ENCODE measurements around the gene RANGAP1. TPM values are rescaled to one million over a fixed set of nuclear protein-coding genes. Genes with fewer than 3 reads are reported as not detected.

RANGAP1 gene
- total and polyA plus RNA-seq, 7 experiments from 2014 or later: 22.8 to 122 (median 66.5) TPM

- no peaks in the 10 kb centered on the region for H3K9me3 Mint-ChIP-seq
- peaks cover 3 to 60% (median 11%) of the 10 kb centered on the region in 3 experiments for H3K36me3 ChIP-seq (ENCODE audit: control insufficient read depth in 2 of 3, insufficient read depth in 3 of 3, low read length in 3 of 3)
Measured at GRCh38 chr22:41280854-41281253, 5.1 kb downstream of the RANGAP1 start.

GRCh38 chr22:41280065-41280464 is 5.9 kb downstream of the RANGAP1 start:
- Mint-ChIP-seq H3K36me3 (peaks cover 0 to 29% (median 23%) of the 10 kb centered on the region in 5 donors), H3K9me3 (no peaks in the 10 kb centered on the region), H3K4me3 (no peak overlapping the region), H3K27me3 (no peaks in the 10 kb centered on the region), H3K4me1 (peaks cover 19 to 32% (median 29%) of the 10 kb centered on the region in 7 donors), H3K27ac (no peak overlapping the region)
- CTCF ChIA-PET: interaction anchor here (0.6 kb wide), 1 partner anchor 137 kb away, joined by 3 read pairs; no protein-coding TSS in a partner anchor
- DNase-seq (no peak), ATAC-seq (no peak)
- Histone ChIP-seq H3K27me3 (ENCODE audit: control insufficient read depth in 2 of 2, insufficient read depth in 2 of 2, low read length in 2 of 2) (no peaks in the 10 kb centered on the region), H3K36me3 (ENCODE audit: control insufficient read depth in 2 of 3, insufficient read depth in 3 of 3, low read length in 3 of 3) (peaks cover 3 to 63% (median 11%) of the 10 kb centered on the region in 3 experiments), H3K9me3 (ENCODE audit: control insufficient read depth in 2 of 3, low read length in 3 of 3) (no peaks in the 10 kb centered on the region), H3K27ac (ENCODE audit: low read depth, low read length) (no peak overlapping the region), H3K4me1 (ENCODE audit: control insufficient read depth in 2 of 2, insufficient read depth in 2 of 2, low read length in 2 of 2) (peaks cover 6 to 7% of the 10 kb centered on the region in 2 donors), H3K4me3 (ENCODE audit: low read length) (no peak overlapping the region)
- POLR2A ChIA-PET: interaction anchor here (0.7 kb wide), 1 partner anchor 14 kb away, joined by 3 read pairs; no protein-coding TSS in a partner anchor
- intact Hi-C loops (cut with micrococcal nuclease): loop anchor here in 1 of 2 donors (10.0 kb wide), 1 partner anchor 1755 kb away; the partner anchor contains the start of gene ATF4

More at GRCh38 chr22:41280854-41281253, 5.1 kb downstream of the RANGAP1 start:
- POLR2A ChIA-PET: interaction anchor here (0.6 to 1.0 kb wide), 3 partner anchors 15 to 424 kb away, joined by 3 read pairs; partner anchors contain the start of genes ST13 and XPNPEP3
- CTCF ChIA-PET: no interaction called here
- Mint-ChIP-seq H3K4me1 (peaks cover 19 to 36% (median 31%) of the 10 kb centered on the region in 7 donors), H3K36me3 (peaks cover 0 to 26% (median 22%) of the 10 kb centered on the region in 5 donors), H3K27me3 (no peaks in the 10 kb centered on the region), H3K4me3 (peak overlapping the region in 1 of 10 donors; percentile 3), H3K27ac (peak overlapping the region in 2 of 9 donors; percentile 9 to 49)
- no peak for ATAC-seq
- H3K4me3 ChIP-seq (ENCODE audit: low read length): no peak overlapping the region
- intact Hi-C loops (cut with micrococcal nuclease): loop anchor here in 1 of 2 donors (10.0 kb wide), 1 partner anchor 1756 kb away; the partner anchor contains the start of gene ATF4
- no peak overlapping the region for H3K27ac ChIP-seq (ENCODE audit: low read depth, low read length)
- DNase-seq: no peak
- H3K9me3 ChIP-seq (ENCODE audit: control insufficient read depth in 2 of 3, low read length in 3 of 3): no peaks in the 10 kb centered on the region
- H3K27me3 ChIP-seq (ENCODE audit: control insufficient read depth in 2 of 2, insufficient read depth in 2 of 2, low read length in 2 of 2): no peaks in the 10 kb centered on the region
- peaks cover 8 to 9% of the 10 kb centered on the region in 2 donors for H3K4me1 ChIP-seq (ENCODE audit: control insufficient read depth in 2 of 2, insufficient read depth in 2 of 2, low read length in 2 of 2)

- POLR2A ChIA-PET: interaction anchor here (0.7 kb wide), 1 partner anchor 15 kb away, joined by 3 read pairs; no protein-coding TSS in a partner anchor
- peak overlapping the region in 2 of 9 donors; percentile 5 to 48 for H3K27ac Mint-ChIP-seq
Measured at GRCh38 chr22:41274856-41275255, 11.1 kb downstream of the RANGAP1 start.

GRCh38 chr22:41273128-41273527 is 12.9 kb downstream of the RANGAP1 start:
- ATAC-seq: no peak
- H3K27ac ChIP-seq (ENCODE audit: low read depth, low read length): no peak overlapping the region
- H3K9me3 ChIP-seq (ENCODE audit: control insufficient read depth in 2 of 3, low read length in 3 of 3): no peaks in the 10 kb centered on the region
- H3K36me3 Mint-ChIP-seq: peaks cover 7 to 44% (median 21%) of the 10 kb centered on the region in 5 donors
- H3K27me3 ChIP-seq (ENCODE audit: control insufficient read depth in 2 of 2, insufficient read depth in 2 of 2, low read length in 2 of 2): no peaks in the 10 kb centered on the region
- H3K4me3 Mint-ChIP-seq: no peak overlapping the region
- peaks cover 0 to 12% (median 2%) of the 10 kb centered on the region in 7 donors for H3K4me1 Mint-ChIP-seq
- ChIA-PET POLR2A (interaction anchor here (0.6 to 0.7 kb wide), 2 partner anchors 18 to 131 kb away, joined by 3 to 5 read pairs; no protein-coding TSS in a partner anchor), CTCF (interaction anchor here (0.6 kb wide), 1 partner anchor 407 kb away, joined by 3 read pairs; no protein-coding TSS in a partner anchor)
- no peak for DNase-seq
- H3K9me3 Mint-ChIP-seq: no peaks in the 10 kb centered on the region
- intact Hi-C loops (cut with micrococcal nuclease): no loop called here
- H3K36me3 ChIP-seq (ENCODE audit: control insufficient read depth in 2 of 3, insufficient read depth in 3 of 3, low read length in 3 of 3): peaks cover 23 to 85% (median 34%) of the 10 kb centered on the region in 3 experiments
- no peaks in the 10 kb centered on the region for H3K27me3 Mint-ChIP-seq
- H3K4me1 ChIP-seq (ENCODE audit: control insufficient read depth in 2 of 2, insufficient read depth in 2 of 2, low read length in 2 of 2): no peaks in the 10 kb centered on the region
- H3K27ac Mint-ChIP-seq: no peak overlapping the region
- no peak overlapping the region for H3K4me3 ChIP-seq (ENCODE audit: low read length)

More at GRCh38 chr22:41274856-41275255, 11.1 kb downstream of the RANGAP1 start:
- Mint-ChIP-seq H3K9me3 (no peaks in the 10 kb centered on the region), H3K27me3 (no peaks in the 10 kb centered on the region), H3K36me3 (peaks cover 7 to 41% (median 26%) of the 10 kb centered on the region in 5 donors), H3K4me1 (peaks cover 0 to 14% (median 3%) of the 10 kb centered on the region in 7 donors), H3K4me3 (no peak overlapping the region)
- no peak overlapping the region for H3K27ac ChIP-seq (ENCODE audit: low read depth, low read length)
- intact Hi-C loops (cut with micrococcal nuclease): no loop called here
- H3K36me3 ChIP-seq (ENCODE audit: control insufficient read depth in 2 of 3, insufficient read depth in 3 of 3, low read length in 3 of 3): peaks cover 19 to 89% (median 28%) of the 10 kb centered on the region in 3 experiments
- ATAC-seq (no peak), DNase-seq (no peak)
- no peaks in the 10 kb centered on the region for H3K27me3 ChIP-seq (ENCODE audit: control insufficient read depth in 2 of 2, insufficient read depth in 2 of 2, low read length in 2 of 2)
- H3K4me3 ChIP-seq (ENCODE audit: low read length): no peak overlapping the region
- H3K4me1 ChIP-seq (ENCODE audit: control insufficient read depth in 2 of 2, insufficient read depth in 2 of 2, low read length in 2 of 2): no peaks in the 10 kb centered on the region
- H3K9me3 ChIP-seq (ENCODE audit: control insufficient read depth in 2 of 3, low read length in 3 of 3): no peaks in the 10 kb centered on the region
- CTCF ChIA-PET: no interaction called here

GRCh38 chr22:41271787-41272186 is 14.2 kb downstream of the RANGAP1 start:
- no peak for ATAC-seq
- no peak for DNase-seq
- Histone ChIP-seq H3K9me3 (ENCODE audit: control insufficient read depth in 2 of 3, low read length in 3 of 3) (no peaks in the 10 kb centered on the region), H3K27ac (ENCODE audit: low read depth, low read length) (no peak overlapping the region), H3K27me3 (ENCODE audit: control insufficient read depth in 2 of 2, insufficient read depth in 2 of 2, low read length in 2 of 2) (no peaks in the 10 kb centered on the region), H3K4me1 (ENCODE audit: control insufficient read depth in 2 of 2, insufficient read depth in 2 of 2, low read length in 2 of 2) (no peaks in the 10 kb centered on the region), H3K4me3 (ENCODE audit: low read length) (no peak overlapping the region), H3K36me3 (ENCODE audit: control insufficient read depth in 2 of 3, insufficient read depth in 3 of 3, low read length in 3 of 3) (peaks cover 29 to 86% (median 31%) of the 10 kb centered on the region in 3 experiments)
- Mint-ChIP-seq H3K4me3 (no peak overlapping the region), H3K9me3 (no peaks in the 10 kb centered on the region), H3K36me3 (peaks cover 7 to 40% (median 16%) of the 10 kb centered on the region in 5 donors), H3K4me1 (peaks cover 0 to 10% (median 0%) of the 10 kb centered on the region in 7 donors), H3K27ac (no peak overlapping the region), H3K27me3 (no peaks in the 10 kb centered on the region)
- intact Hi-C loops (cut with micrococcal nuclease): no loop called here
- ChIA-PET CTCF (no interaction called here), POLR2A (no interaction called here)

- ChIA-PET POLR2A (no interaction called here), CTCF (no interaction called here)
- Mint-ChIP-seq H3K4me3 (no peak overlapping the region), H3K4me1 (peaks cover 0 to 7% (median 0%) of the 10 kb centered on the region in 7 donors), H3K9me3 (no peaks in the 10 kb centered on the region), H3K27me3 (no peaks in the 10 kb centered on the region), H3K27ac (no peak overlapping the region), H3K36me3 (peaks cover 0 to 39% (median 12%) of the 10 kb centered on the region in 5 donors)
- Histone ChIP-seq H3K4me3 (ENCODE audit: low read length) (no peak overlapping the region), H3K4me1 (ENCODE audit: control insufficient read depth in 2 of 2, insufficient read depth in 2 of 2, low read length in 2 of 2) (no peaks in the 10 kb centered on the region), H3K9me3 (ENCODE audit: control insufficient read depth in 2 of 3, low read length in 3 of 3) (no peaks in the 10 kb centered on the region), H3K36me3 (ENCODE audit: control insufficient read depth in 2 of 3, insufficient read depth in 3 of 3, low read length in 3 of 3) (peaks cover 20 to 87% (median 39%) of the 10 kb centered on the region in 3 experiments), H3K27ac (ENCODE audit: low read depth, low read length) (no peak overlapping the region), H3K27me3 (ENCODE audit: control insufficient read depth in 2 of 2, insufficient read depth in 2 of 2, low read length in 2 of 2) (no peaks in the 10 kb centered on the region)
- no peak for DNase-seq
- ATAC-seq: no peak
- intact Hi-C loops (cut with micrococcal nuclease): no loop called here
Measured at GRCh38 chr22:41267958-41268357, 18.0 kb downstream of the RANGAP1 start.

Data from naive thymus-derived CD4-positive, alpha-beta T cell (primary cell).